HepG2 (cell line): ENCODE data around the gene PRELID2.

Source experiments
- NR1H2 ChIP-seq: sonication (generic); formaldehyde crosslinking; IDR thresholded peaks from 2 replicates; pipeline ENCODE4 v1.8.1; 2022; ENCODE audit warnings: low read depth, missing genetic modification reagents, borderline replicate concordance
- SMC3 ChIP-seq: IDR thresholded peaks from 2 replicates; pipeline ENCODE4 v1.6.1; 2011; ENCODE audit warnings: low read length, improper control_type of control experiment
- SRSF9 ChIP-seq: fragments of 200-400 bp; formaldehyde crosslinking; IDR thresholded peaks from 2 replicates; pipeline ENCODE4 v1.6.1; 2018; ENCODE audit warnings: borderline replicate concordance, mild to moderate bottlenecking, low read depth, low read length; ENCODE audit not compliant: insufficient read depth, poor library complexity, severe bottlenecking
- ZC3H4 ChIP-seq: sonication (generic); formaldehyde crosslinking; IDR thresholded peaks from 2 replicates; pipeline ENCODE4 v1.4.0; 2020; ENCODE audit warnings: missing genetic modification reagents, borderline replicate concordance
- ZNF138 ChIP-seq: sonication (generic); formaldehyde crosslinking; IDR thresholded peaks from 2 replicates; pipeline ENCODE4 v1.5.0; 2020; ENCODE audit warnings: mild to moderate bottlenecking, low read depth, missing genetic modification reagents
- TF ChIP-seq, protein P1 (sequence below), 2 experiments: sonication (generic) in 1 of 2; formaldehyde crosslinking in 1 of 2; IDR thresholded peaks; 2 replicates each; pipeline versions ENCODE4 v1.6.1 to v1.9.0; 2014 to 2022; ENCODE audit warnings: antibody characterized with exemption in 1 of 2, borderline replicate concordance in 1 of 2, inconsistent platforms in 1 of 2, low read depth in 1 of 2, missing genetic modification reagents in 1 of 2
- TF ChIP-seq, protein P2 (sequence below): sonication (generic); formaldehyde crosslinking; IDR thresholded peaks from 2 replicates; pipeline ENCODE4 v1.4.0; 2020; ENCODE audit warnings: missing genetic modification reagents, borderline replicate concordance
- TF ChIP-seq, protein P3 (sequence below): sonication (generic); formaldehyde crosslinking; IDR thresholded peaks from 2 replicates; pipeline ENCODE4 v1.5.0; 2020; ENCODE audit warnings: mild to moderate bottlenecking, missing genetic modification reagents, moderate library complexity
- TF ChIP-seq, protein P4 (sequence below): sonication (generic); formaldehyde crosslinking; IDR thresholded peaks from 2 replicates; pipeline ENCODE4 v1.4.0; 2020; ENCODE audit warnings: missing genetic modification reagents, mild to moderate bottlenecking, borderline replicate concordance

DNA sequence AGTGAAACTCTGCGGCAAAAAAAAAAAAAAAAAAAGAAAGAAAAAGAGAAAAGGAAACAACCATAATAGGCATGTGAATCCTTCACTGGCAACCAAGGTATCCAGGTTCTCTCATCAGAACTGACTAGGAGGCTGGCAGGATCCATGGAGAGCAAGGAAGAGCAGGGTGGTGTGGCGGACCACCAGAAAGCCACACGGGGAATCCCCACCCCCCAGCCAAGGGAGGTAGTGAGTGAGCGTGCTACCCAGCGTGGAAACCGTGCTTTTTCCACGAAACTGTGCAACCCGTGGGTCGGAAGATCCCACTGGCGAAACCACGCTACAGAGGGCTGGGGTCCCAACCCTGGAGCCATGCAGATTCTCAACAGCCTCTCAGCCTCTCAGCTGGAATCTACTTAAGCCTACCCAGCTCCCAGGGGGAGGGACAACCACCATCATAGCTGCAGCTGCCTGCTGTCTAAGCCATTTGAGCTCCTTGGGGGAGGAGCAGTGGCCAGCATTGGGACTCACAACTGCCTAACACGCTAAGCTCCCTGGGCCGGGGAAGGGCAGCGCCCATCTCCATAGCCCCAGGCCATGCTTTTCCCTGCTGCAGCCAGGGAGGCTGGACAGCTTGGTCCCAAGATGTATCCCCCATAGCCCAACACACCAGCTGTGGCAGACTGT is 91.6 kb downstream of the PRELID2 start:
- TF ChIP-seq ZNF138 (CRISPR knock-in tag) (no peak), ZC3H4 (CRISPR knock-in tag) (no peak), SRSF9 (no peak), NR1H2 (CRISPR knock-in tag) (no peak), SMC3 (no peak)
- TF ChIP-seq, protein P1, sequence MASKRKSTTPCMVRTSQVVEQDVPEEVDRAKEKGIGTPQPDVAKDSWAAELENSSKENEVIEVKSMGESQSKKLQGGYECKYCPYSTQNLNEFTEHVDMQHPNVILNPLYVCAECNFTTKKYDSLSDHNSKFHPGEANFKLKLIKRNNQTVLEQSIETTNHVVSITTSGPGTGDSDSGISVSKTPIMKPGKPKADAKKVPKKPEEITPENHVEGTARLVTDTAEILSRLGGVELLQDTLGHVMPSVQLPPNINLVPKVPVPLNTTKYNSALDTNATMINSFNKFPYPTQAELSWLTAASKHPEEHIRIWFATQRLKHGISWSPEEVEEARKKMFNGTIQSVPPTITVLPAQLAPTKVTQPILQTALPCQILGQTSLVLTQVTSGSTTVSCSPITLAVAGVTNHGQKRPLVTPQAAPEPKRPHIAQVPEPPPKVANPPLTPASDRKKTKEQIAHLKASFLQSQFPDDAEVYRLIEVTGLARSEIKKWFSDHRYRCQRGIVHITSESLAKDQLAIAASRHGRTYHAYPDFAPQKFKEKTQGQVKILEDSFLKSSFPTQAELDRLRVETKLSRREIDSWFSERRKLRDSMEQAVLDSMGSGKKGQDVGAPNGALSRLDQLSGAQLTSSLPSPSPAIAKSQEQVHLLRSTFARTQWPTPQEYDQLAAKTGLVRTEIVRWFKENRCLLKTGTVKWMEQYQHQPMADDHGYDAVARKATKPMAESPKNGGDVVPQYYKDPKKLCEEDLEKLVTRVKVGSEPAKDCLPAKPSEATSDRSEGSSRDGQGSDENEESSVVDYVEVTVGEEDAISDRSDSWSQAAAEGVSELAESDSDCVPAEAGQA (IDR thresholded peaks at IDR 0.05; ENCODE audit: low read depth): no peak
- TF ChIP-seq, protein P1 (CRISPR knock-in tag; IDR thresholded peaks at IDR 0.05; ENCODE audit: borderline replicate concordance): no peak
- TF ChIP-seq, protein P2, sequence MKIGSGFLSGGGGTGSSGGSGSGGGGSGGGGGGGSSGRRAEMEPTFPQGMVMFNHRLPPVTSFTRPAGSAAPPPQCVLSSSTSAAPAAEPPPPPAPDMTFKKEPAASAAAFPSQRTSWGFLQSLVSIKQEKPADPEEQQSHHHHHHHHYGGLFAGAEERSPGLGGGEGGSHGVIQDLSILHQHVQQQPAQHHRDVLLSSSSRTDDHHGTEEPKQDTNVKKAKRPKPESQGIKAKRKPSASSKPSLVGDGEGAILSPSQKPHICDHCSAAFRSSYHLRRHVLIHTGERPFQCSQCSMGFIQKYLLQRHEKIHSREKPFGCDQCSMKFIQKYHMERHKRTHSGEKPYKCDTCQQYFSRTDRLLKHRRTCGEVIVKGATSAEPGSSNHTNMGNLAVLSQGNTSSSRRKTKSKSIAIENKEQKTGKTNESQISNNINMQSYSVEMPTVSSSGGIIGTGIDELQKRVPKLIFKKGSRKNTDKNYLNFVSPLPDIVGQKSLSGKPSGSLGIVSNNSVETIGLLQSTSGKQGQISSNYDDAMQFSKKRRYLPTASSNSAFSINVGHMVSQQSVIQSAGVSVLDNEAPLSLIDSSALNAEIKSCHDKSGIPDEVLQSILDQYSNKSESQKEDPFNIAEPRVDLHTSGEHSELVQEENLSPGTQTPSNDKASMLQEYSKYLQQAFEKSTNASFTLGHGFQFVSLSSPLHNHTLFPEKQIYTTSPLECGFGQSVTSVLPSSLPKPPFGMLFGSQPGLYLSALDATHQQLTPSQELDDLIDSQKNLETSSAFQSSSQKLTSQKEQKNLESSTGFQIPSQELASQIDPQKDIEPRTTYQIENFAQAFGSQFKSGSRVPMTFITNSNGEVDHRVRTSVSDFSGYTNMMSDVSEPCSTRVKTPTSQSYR (CRISPR knock-in tag): no peak
- TF ChIP-seq, protein P3, sequence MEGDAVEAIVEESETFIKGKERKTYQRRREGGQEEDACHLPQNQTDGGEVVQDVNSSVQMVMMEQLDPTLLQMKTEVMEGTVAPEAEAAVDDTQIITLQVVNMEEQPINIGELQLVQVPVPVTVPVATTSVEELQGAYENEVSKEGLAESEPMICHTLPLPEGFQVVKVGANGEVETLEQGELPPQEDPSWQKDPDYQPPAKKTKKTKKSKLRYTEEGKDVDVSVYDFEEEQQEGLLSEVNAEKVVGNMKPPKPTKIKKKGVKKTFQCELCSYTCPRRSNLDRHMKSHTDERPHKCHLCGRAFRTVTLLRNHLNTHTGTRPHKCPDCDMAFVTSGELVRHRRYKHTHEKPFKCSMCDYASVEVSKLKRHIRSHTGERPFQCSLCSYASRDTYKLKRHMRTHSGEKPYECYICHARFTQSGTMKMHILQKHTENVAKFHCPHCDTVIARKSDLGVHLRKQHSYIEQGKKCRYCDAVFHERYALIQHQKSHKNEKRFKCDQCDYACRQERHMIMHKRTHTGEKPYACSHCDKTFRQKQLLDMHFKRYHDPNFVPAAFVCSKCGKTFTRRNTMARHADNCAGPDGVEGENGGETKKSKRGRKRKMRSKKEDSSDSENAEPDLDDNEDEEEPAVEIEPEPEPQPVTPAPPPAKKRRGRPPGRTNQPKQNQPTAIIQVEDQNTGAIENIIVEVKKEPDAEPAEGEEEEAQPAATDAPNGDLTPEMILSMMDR: no peak
- TF ChIP-seq, protein P4, sequence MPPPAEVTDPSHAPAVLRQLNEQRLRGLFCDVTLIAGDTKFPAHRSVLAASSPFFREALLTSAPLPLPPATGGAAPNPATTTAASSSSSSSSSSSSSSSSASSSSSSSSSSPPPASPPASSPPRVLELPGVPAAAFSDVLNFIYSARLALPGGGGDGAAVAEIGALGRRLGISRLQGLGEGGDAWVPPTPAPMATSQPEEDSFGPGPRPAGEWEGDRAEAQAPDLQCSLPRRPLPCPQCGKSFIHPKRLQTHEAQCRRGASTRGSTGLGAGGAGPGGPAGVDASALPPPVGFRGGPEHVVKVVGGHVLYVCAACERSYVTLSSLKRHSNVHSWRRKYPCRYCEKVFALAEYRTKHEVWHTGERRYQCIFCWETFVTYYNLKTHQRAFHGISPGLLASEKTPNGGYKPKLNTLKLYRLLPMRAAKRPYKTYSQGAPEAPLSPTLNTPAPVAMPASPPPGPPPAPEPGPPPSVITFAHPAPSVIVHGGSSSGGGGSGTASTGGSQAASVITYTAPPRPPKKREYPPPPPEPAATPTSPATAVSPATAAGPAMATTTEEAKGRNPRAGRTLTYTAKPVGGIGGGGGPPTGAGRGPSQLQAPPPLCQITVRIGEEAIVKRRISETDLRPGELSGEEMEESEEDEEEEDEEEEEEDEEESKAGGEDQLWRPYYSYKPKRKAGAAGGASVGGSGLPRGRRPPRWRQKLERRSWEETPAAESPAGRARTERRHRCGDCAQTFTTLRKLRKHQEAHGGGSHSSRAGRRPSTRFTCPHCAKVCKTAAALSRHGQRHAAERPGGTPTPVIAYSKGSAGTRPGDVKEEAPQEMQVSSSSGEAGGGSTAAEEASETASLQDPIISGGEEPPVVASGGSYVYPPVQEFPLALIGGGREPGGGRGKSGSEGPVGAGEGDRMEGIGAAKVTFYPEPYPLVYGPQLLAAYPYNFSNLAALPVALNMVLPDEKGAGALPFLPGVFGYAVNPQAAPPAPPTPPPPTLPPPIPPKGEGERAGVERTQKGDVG (CRISPR knock-in tag): no peak
